H1 (cell line): ENCODE measurements around the gene PBOV1. TPM values are rescaled to one million over a fixed set of nuclear protein-coding genes. Genes with fewer than 3 reads are reported as not detected.

Source experiments
- CTCF ChIA-PET: fragments of 300-600 bp; sonication (Branson Sonifier 250); formaldehyde crosslinking; loops from one replicate; lab custom pipeline; 2021; ENCODE audit not compliant: partially characterized antibody; lab: Charles Lee
- POLR2A ChIA-PET: fragments of 300-600 bp; sonication (Branson Sonifier 250); formaldehyde crosslinking; loops from one replicate; lab custom pipeline; 2021; ENCODE audit warnings: inconsistent platforms; ENCODE audit not compliant: partially characterized antibody; lab: Charles Lee
- DNase-seq, 2 experiments: peaks; one replicate each; pipeline versions ENCODE4 v3.0.0 to v3.0.0-alpha.2; 2010 to 2022; ENCODE audit warnings: low spot score in 2 of 2, low read depth in 1 of 2, mixed read lengths in 1 of 2
- FAIRE-seq: peaks from 2 replicates; lab custom pipeline; 2011; peaks lifted over from hg19 to GRCh38; lab: Jason Lieb, UNC
- H2AFZ ChIP-seq: 2 replicates; pipeline ENCODE4 v1.8.1; 2012; ENCODE audit warnings: low read length, inconsistent platforms
- H2AK5ac ChIP-seq: 2 replicates; pipeline ENCODE4 v1.6.1; 2013; ENCODE audit warnings: low read depth, low read length
- H2BK120ac ChIP-seq: replicated peaks from 2 replicates; pipeline ENCODE3; 2013; ENCODE audit warnings: low read depth, low read length, inconsistent platforms
- H2BK12ac ChIP-seq: 2 replicates; pipeline ENCODE4 v1.6.1; 2013; ENCODE audit warnings: low read depth, low read length
- H2BK15ac ChIP-seq: 2 replicates; pipeline ENCODE4 v1.6.1; 2013; ENCODE audit warnings: low read length
- H2BK20ac ChIP-seq: 2 replicates; pipeline ENCODE4 v1.6.1; 2013; ENCODE audit warnings: low read length
- H2BK5ac ChIP-seq: 2 replicates; pipeline ENCODE4 v1.6.1; 2013; ENCODE audit warnings: low read depth, low read length
- H3K14ac ChIP-seq: 2 replicates; pipeline ENCODE4 v1.6.1; 2013; ENCODE audit warnings: inconsistent platforms; ENCODE audit not compliant: insufficient read length
- H3K18ac ChIP-seq: 2 replicates; pipeline ENCODE4 v1.6.1; 2013; ENCODE audit warnings: low read length; ENCODE audit errors: extremely low read depth
- H3K23ac ChIP-seq: 2 replicates; pipeline ENCODE4 v1.6.1; 2013; ENCODE audit warnings: inconsistent platforms; ENCODE audit not compliant: insufficient read length
- H3K23me2 ChIP-seq: 2 replicates; pipeline ENCODE4 v1.6.1; 2013; ENCODE audit warnings: low read depth, low read length
- H3K27ac ChIP-seq: 2 replicates; pipeline ENCODE4 v1.6.1; 2011; ENCODE audit warnings: low read depth, low read length, inconsistent platforms
- H3K27me3 ChIP-seq, 4 experiments: replicated peaks in 1 of 4; 1 replicate in 1 of 4; 2 replicates in 3 of 4; pipeline versions ENCODE4 v1.6.1 to v1.8.1; 2011 to 2013; ENCODE audit warnings: low read length in 3 of 4, mild to moderate bottlenecking in 3 of 4, inconsistent platforms in 2 of 4, mixed read lengths in 2 of 4, moderate library complexity in 1 of 4; ENCODE audit not compliant: control insufficient read depth in 3 of 4, insufficient read depth in 3 of 4; ENCODE audit errors: extremely low read depth in 1 of 4
- H3K36me3 ChIP-seq, 4 experiments: 2 replicates each; pipeline versions ENCODE4 v1.6.1 to v1.8.1; 2011 to 2013; ENCODE audit warnings: mild to moderate bottlenecking in 4 of 4, low read length in 3 of 4, moderate library complexity in 2 of 4, control low read depth in 1 of 4, inconsistent platforms in 1 of 4; ENCODE audit not compliant: insufficient read depth in 4 of 4, control insufficient read depth in 2 of 4
- H3K4ac ChIP-seq: replicated peaks from 2 replicates; pipeline ENCODE3; 2013; ENCODE audit warnings: low read length, low read depth, mixed read lengths, inconsistent platforms; ENCODE audit not compliant: insufficient read length
- H3K4me1 ChIP-seq, 4 experiments: replicated peaks in 1 of 4; 1 replicate in 1 of 4; 2 replicates in 3 of 4; pipeline versions ENCODE4 v1.6.1 to v1.8.1; 2011 to 2013; ENCODE audit warnings: low read length in 3 of 4, inconsistent platforms in 2 of 4, mixed read lengths in 1 of 4; ENCODE audit not compliant: insufficient read depth in 4 of 4, control insufficient read depth in 3 of 4
- H3K4me2 ChIP-seq, 2 experiments: 2 replicates each; pipeline versions ENCODE4 v1.6.1 to v1.8.1; 2011 to 2013; ENCODE audit warnings: low read depth in 2 of 2, low read length in 2 of 2, control low read depth in 1 of 2, inconsistent platforms in 1 of 2, mild to moderate bottlenecking in 1 of 2; ENCODE audit not compliant: insufficient read depth in 1 of 2
- H3K4me3 ChIP-seq, 4 experiments: fragments of 200-600, 300-600 bp in 1 of 4; sonication (generic), shearing (Covaris generic), sonication (Bioruptor Twin) in 1 of 4; 2 replicates each; pipeline versions ENCODE4 v1.5.1 to v1.8.1; 2011 to 2016; ENCODE audit warnings: low read length in 4 of 4, low read depth in 3 of 4, control low read depth in 2 of 4, inconsistent platforms in 2 of 4, mild to moderate bottlenecking in 2 of 4, mixed read lengths in 1 of 4, moderate library complexity in 1 of 4; ENCODE audit not compliant: insufficient read depth in 2 of 4; ENCODE audit errors: extremely low read depth in 1 of 4
- H3K56ac ChIP-seq: replicated peaks from 2 replicates; pipeline ENCODE3; 2013; ENCODE audit warnings: low read depth, mild to moderate bottlenecking, mixed read lengths, low read length, inconsistent platforms; ENCODE audit not compliant: insufficient read length
- H3K79me1 ChIP-seq: 2 replicates; pipeline ENCODE4 v1.6.1; 2013; ENCODE audit warnings: low read depth, low read length, control low read depth
- H3K79me2 ChIP-seq, 2 experiments: 2 replicates each; pipeline versions ENCODE4 v1.6.1 to v1.8.1; 2012 to 2013; ENCODE audit warnings: low read length in 2 of 2, mild to moderate bottlenecking in 2 of 2, inconsistent platforms in 1 of 2; ENCODE audit not compliant: insufficient read depth in 2 of 2, control insufficient read depth in 1 of 2
- H3K9ac ChIP-seq, 4 experiments: replicated peaks in 1 of 4; 1 replicate in 1 of 4; 2 replicates in 3 of 4; pipeline versions ENCODE4 v1.6.1 to v1.8.1; 2011 to 2013; ENCODE audit warnings: low read depth in 3 of 4, low read length in 3 of 4, control low read depth in 2 of 4, mild to moderate bottlenecking in 2 of 4, moderate library complexity in 2 of 4, inconsistent platforms in 1 of 4; ENCODE audit errors: extremely low read depth in 1 of 4
- H3K9me3 ChIP-seq, 2 experiments: 2 replicates each; pipeline versions ENCODE4 v1.6.1 to v1.8.1; 2012 to 2013; ENCODE audit warnings: mild to moderate bottlenecking in 2 of 2, moderate library complexity in 2 of 2, control low read depth in 1 of 2, inconsistent platforms in 1 of 2, low read depth in 1 of 2, low read length in 1 of 2, mixed read lengths in 1 of 2; ENCODE audit not compliant: insufficient read depth in 2 of 2
- H4K20me1 ChIP-seq, 2 experiments: replicated peaks in 1 of 2; 2 replicates each; pipeline versions ENCODE3 to v1.8.1; 2011 to 2013; ENCODE audit warnings: inconsistent platforms in 2 of 2, low read length in 2 of 2, mild to moderate bottlenecking in 1 of 2; ENCODE audit not compliant: insufficient read depth in 2 of 2, control insufficient read depth in 1 of 2
- H4K5ac ChIP-seq: 2 replicates; pipeline ENCODE4 v1.6.1; 2013; ENCODE audit warnings: low read length, low read depth, mixed read lengths, inconsistent platforms; ENCODE audit not compliant: insufficient read length
- H4K8ac ChIP-seq: 2 replicates; pipeline ENCODE4 v1.8.0; 2013; ENCODE audit warnings: mild to moderate bottlenecking, moderate library complexity, low read length, inconsistent platforms; ENCODE audit not compliant: insufficient read depth; ENCODE audit errors: extremely low read depth
- H4K91ac ChIP-seq: replicated peaks from 2 replicates; pipeline ENCODE3; 2013; ENCODE audit warnings: low read length, mixed read lengths, inconsistent platforms; ENCODE audit not compliant: insufficient read length
- KDM4A ChIP-seq: IDR thresholded peaks from one replicate; pipeline ENCODE4 v1.7.1; 2012; ENCODE audit warnings: low read depth, mild to moderate bottlenecking, moderate library complexity, low read length, inconsistent platforms; ENCODE audit not compliant: severe bottlenecking
- WGBS, 2 experiments: shearing (Covaris generic) in 1 of 2; methylation state at CpG; one replicate each; pipeline versions ENCODE4 v1.1.6 to v1.1.7; 2013 to 2015; ENCODE audit warnings: low lambda C conversion rate in 2 of 2, mixed read lengths in 2 of 2, inconsistent platforms in 1 of 2, low coverage in 1 of 2, missing lambda C conversion rate in 1 of 2; ENCODE audit not compliant: insufficient replicate concordance in 2 of 2, insufficient coverage in 1 of 2, insufficient read length in 1 of 2; ENCODE audit errors: extremely low coverage in 1 of 2, missing lambda C conversion rate in 1 of 2; 5-methylcytosine and 5-hydroxymethylcytosine counted together
- polyA plus RNA-seq, 7 experiments: library from polyadenylated mRNA; depleted of rRNA in 3 of 7; stranded (reverse) in 5 of 7; unstranded in 2 of 7; fragments of >200 nt in 5 of 7; fragments of 200-250 nt in 2 of 7; gene quantifications; 1 replicate in 5 of 7; 2 replicates in 1 of 7; 4 replicates in 1 of 7; pipeline versions ENCODE4 v1.2.1 to v1.2.3, GENCODE V29; 2011 to 2013; ENCODE audit warnings: missing spikeins in 2 of 7, mixed read lengths in 2 of 7
- total RNA-seq: library from RNA; stranded (reverse); fragmentation: NEBNext Ultra II Directional; extraction: Animal tissue kit (Norgen Biotek cat#: 25700); gene quantifications from 2 replicates; pipeline ENCODE4 v1.2.1, GENCODE V29; 2021

The PBOV1 gene
- total and polyA plus RNA-seq, 2 of the 8 experiments (the other 6 are each of a cell fraction or from before 2014, with no cell fraction given) = not detected

DNA sequence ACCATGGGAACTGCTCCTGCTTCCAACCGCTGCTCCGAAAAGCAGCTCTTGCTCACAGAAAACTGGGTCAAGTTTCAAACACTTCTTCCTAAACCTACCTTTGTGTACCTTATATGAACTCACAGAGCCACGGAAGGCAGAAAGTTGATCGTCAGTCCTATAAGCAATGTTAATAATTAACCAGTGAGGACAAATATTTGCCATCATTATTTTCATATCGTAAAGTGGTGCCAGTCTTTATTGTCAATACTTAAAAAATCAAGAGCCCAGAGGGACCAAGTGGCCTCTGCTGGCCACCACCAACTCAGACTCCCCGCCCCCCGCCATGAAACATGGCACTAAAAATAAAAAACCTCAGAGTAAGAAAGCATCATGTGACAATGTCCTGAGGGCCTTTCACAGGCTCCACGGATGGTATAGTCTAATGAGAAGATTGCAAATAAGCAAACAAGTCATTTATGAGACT is 9.1 kb upstream of the PBOV1 start:
- Histone ChIP-seq H3K9me3 (no peaks in the 10 kb centered on the region), H4K91ac (no peak overlapping the region), H4K8ac (no peak overlapping the region), H3K36me3 (no peaks in the 10 kb centered on the region; a peak in 1 of 8 replicates), H2AFZ (no peak overlapping the region), H3K4me2 (no peak overlapping the region), H4K20me1 (no peaks in the 10 kb centered on the region), H3K4me3 (no peak overlapping the region), H4K5ac (no peak overlapping the region), H3K18ac (no peak overlapping the region), H3K79me1 (no peaks in the 10 kb centered on the region), H2BK15ac (no peak overlapping the region), H3K4ac (no peak overlapping the region), H3K27me3 (no peaks in the 10 kb centered on the region), H2BK20ac (no peak overlapping the region), H3K56ac (no peak overlapping the region), H3K9ac (no peak overlapping the region), H3K27ac (no peak overlapping the region), H2BK12ac (no peak overlapping the region), H3K4me1 (no peaks in the 10 kb centered on the region; a peak in 1 of 7 replicates), H3K14ac (no peak overlapping the region), H2AK5ac (no peak overlapping the region), H3K79me2 (no peaks in the 10 kb centered on the region), H2BK5ac (no peak overlapping the region), H3K23ac (no peak overlapping the region), H2BK120ac (no peak overlapping the region), H3K23me2 (no peaks in the 10 kb centered on the region)
- 87% methylated on average over 8 of the region's 8 CpGs; no CpG with 5 or more reads in 1 of the 2 experiments for WGBS, 2 experiments
- ChIA-PET CTCF (interaction anchor here (1.1 to 1.7 kb wide), 5 partner anchors 12 to 220 kb away, joined by 3 to 9 read pairs (median 4); partner anchors contain the start of gene HEBP2), POLR2A (no interaction called here)
- TF ChIP-seq KDM4A = no peak
- DNase-seq (no peak), FAIRE-seq (no peak)
